Common myeloid progenitor, CD34-positive (primary cell): ENCODE results near the gene BABAM1.

Source experiments
- CTCF ChIA-PET: fragments of 350-600 bp; sonication (Branson Sonifier 250); formaldehyde crosslinking; loops from one replicate; lab custom pipeline; 2021; ENCODE audit warnings: antibody characterized with exemption; lab: Charles Lee
- POLR2A ChIA-PET: fragments of 350-600 bp; sonication (Branson Sonifier 250); formaldehyde crosslinking; loops from one replicate; lab custom pipeline; 2021; ENCODE audit warnings: antibody characterized with exemption; lab: Charles Lee
- DNase-seq, 3 donors: peaks; one replicate each; pipeline versions ENCODE4 v3.0.0 to v3.0.0-alpha.2; 2013
- H3K27ac ChIP-seq, 2 experiments: 1 replicate in 1 of 2; 2 replicates in 1 of 2; pipeline ENCODE4 v1.7.0; 2013; ENCODE audit warnings: inconsistent platforms in 2 of 2, low read length in 2 of 2, mild to moderate bottlenecking in 2 of 2, low read depth in 1 of 2, moderate library complexity in 1 of 2; ENCODE audit not compliant: severe bottlenecking in 2 of 2, insufficient read depth in 1 of 2, poor library complexity in 1 of 2
- H3K27me3 ChIP-seq, 5 experiments: replicated peaks in 2 of 5; 1 replicate in 3 of 5; 2 replicates in 2 of 5; pipeline versions ENCODE4 v1.6.1 to v1.7.0; 2013; ENCODE audit warnings: low read length in 4 of 5, mild to moderate bottlenecking in 2 of 5, moderate library complexity in 2 of 5, inconsistent platforms in 1 of 5; ENCODE audit not compliant: insufficient read depth in 5 of 5, control insufficient read depth in 4 of 5
- H3K36me3 ChIP-seq, 4 experiments: 1 replicate in 2 of 4; 2 replicates in 2 of 4; pipeline versions ENCODE4 v1.6.1 to v1.7.0; 2013; ENCODE audit warnings: low read length in 3 of 4, control low read depth in 1 of 4, mild to moderate bottlenecking in 1 of 4; ENCODE audit not compliant: control insufficient read depth in 4 of 4, insufficient read depth in 4 of 4
- H3K4me1 ChIP-seq, 4 experiments: 1 replicate in 3 of 4; 2 replicates in 1 of 4; pipeline versions ENCODE4 v1.6.1 to v1.7.1; 2013; ENCODE audit warnings: low read length in 3 of 4, mild to moderate bottlenecking in 3 of 4, control low read depth in 1 of 4, inconsistent platforms in 1 of 4, moderate library complexity in 1 of 4; ENCODE audit not compliant: control insufficient read depth in 4 of 4, insufficient read depth in 4 of 4; ENCODE audit errors: control extremely low read depth in 1 of 4
- H3K4me3 ChIP-seq, 7 experiments: 1 replicate in 4 of 7; 2 replicates in 3 of 7; pipeline versions ENCODE4 v1.5.1 to v1.7.0; 2013; ENCODE audit warnings: mild to moderate bottlenecking in 7 of 7, low read length in 6 of 7, moderate library complexity in 6 of 7, inconsistent platforms in 2 of 7, low read depth in 2 of 7, control low read depth in 1 of 7; ENCODE audit not compliant: insufficient read depth in 4 of 7, control insufficient read depth in 1 of 7; ENCODE audit errors: extremely low read depth in 1 of 7
- H3K9me3 ChIP-seq, 5 experiments: 1 replicate in 4 of 5; 2 replicates in 1 of 5; pipeline versions ENCODE4 v1.6.1 to v1.7.1; 2013; ENCODE audit warnings: low read length in 4 of 5, mild to moderate bottlenecking in 2 of 5, inconsistent platforms in 1 of 5, low read depth in 1 of 5, moderate library complexity in 1 of 5; ENCODE audit not compliant: control insufficient read depth in 4 of 5, insufficient read depth in 2 of 5; ENCODE audit errors: control extremely low read depth in 1 of 5
- WGBS: methylation state at CpG from one replicate; pipeline ENCODE4 v1.1.5; 2013; ENCODE audit not compliant: insufficient coverage; 5-methylcytosine and 5-hydroxymethylcytosine counted together

Gene BABAM1

GRCh38 chr19:17305517-17306284 lies 38.5 kb downstream of the BABAM1 start, which contains the start of gene MRPL34:
Gene MRPL34 (plus strand): TSS chr19:17305872. CDS start chr19:17305893, 21 bp downstream.
- ChIA-PET CTCF (interaction anchor here (0.7 to 1.4 kb wide), 6 partner anchors 10 to 126 kb away, joined by 3 to 9 read pairs (median 3); no protein-coding TSS in a partner anchor), POLR2A (interaction anchor here (0.7 to 1.6 kb wide), 3 partner anchors 11 to 18 kb away, joined by 3 to 5 read pairs (median 3); no protein-coding TSS in a partner anchor)
- 0% methylated on average over 53 of the region's 55 CpGs for WGBS

GRCh38 chr19:17306285-17306714 lies 39.1 kb downstream of the BABAM1 start:
- 7% methylated on average over 25 of the region's 28 CpGs for WGBS
- Histone ChIP-seq H3K4me3 (peak overlapping the region; percentile 66 to 98 (median 86)), H3K27me3 (no peaks in the 10 kb centered on the region), H3K4me1 (peaks cover 13 to 51% (median 45%) of the 10 kb centered on the region in 4 experiments), H3K36me3 (peaks cover 0 to 7% (median 1%) of the 10 kb centered on the region in 4 experiments), H3K27ac (peak overlapping the region; percentile 70 to 81), H3K9me3 (no peaks in the 10 kb centered on the region)
- POLR2A ChIA-PET = interaction anchor here (1.0 kb wide), 1 partner anchor 18 kb away, joined by 5 read pairs; no protein-coding TSS in a partner anchor
- CTCF ChIA-PET = interaction anchor here (0.9 to 1.8 kb wide), 4 partner anchors 12 to 41 kb away, joined by 3 to 8 read pairs (median 4); no protein-coding TSS in a partner anchor
- no peak for DNase-seq

More at GRCh38 chr19:17305517-17306284, 38.5 kb downstream of the BABAM1 start, which contains the start of gene MRPL34:
- Histone ChIP-seq H3K36me3 (peaks cover 0 to 13% (median 4%) of the 10 kb centered on the region in 4 experiments), H3K4me3 (peak within 1 kb of the TSS; percentile 66 to 98 (median 86)), H3K4me1 (peaks cover 12 to 50% (median 44%) of the 10 kb centered on the region in 4 experiments), H3K9me3 (no peaks in the 10 kb centered on the region), H3K27me3 (no peaks in the 10 kb centered on the region), H3K27ac (peak within 1 kb of the TSS; percentile 70 to 81)
- peak; percentile 100 for DNase-seq

GRCh38 chr19:17307876-17308377 lies 40.7 kb downstream of the BABAM1 start:
- WGBS = 97% methylated on average over 7 of the region's 8 CpGs
- H3K4me3 ChIP-seq = no peak overlapping the region
- ChIA-PET POLR2A (no interaction called here), CTCF (interaction anchor here (0.7 to 1.8 kb wide), 4 partner anchors 15 to 40 kb away, joined by 3 to 8 read pairs (median 4); no protein-coding TSS in a partner anchor)
- H3K9me3 ChIP-seq = no peaks in the 10 kb centered on the region
- DNase-seq = no peak
- H3K36me3 ChIP-seq = peaks cover 0 to 15% (median 8%) of the 10 kb centered on the region in 4 experiments
- H3K4me1 ChIP-seq = peaks cover 13 to 41% (median 34%) of the 10 kb centered on the region in 4 experiments
- no peaks in the 10 kb centered on the region for H3K27me3 ChIP-seq
- H3K27ac ChIP-seq = no peak overlapping the region

GRCh38 chr19:17309198-17309964 lies 42.1 kb downstream of the BABAM1 start, which contains the start of gene DDA1:
Gene DDA1 (plus strand): TSS chr19:17309563. CDS start chr19:17309655, 92 bp downstream.
- H3K4me1 ChIP-seq = peaks cover 8 to 32% (median 27%) of the 10 kb centered on the region in 4 experiments
- ChIA-PET POLR2A (interaction anchor here (1.8 kb wide), 1 partner anchor 18 kb away, joined by 6 read pairs; no protein-coding TSS in a partner anchor), CTCF (interaction anchor here (0.9 to 1.3 kb wide), 4 partner anchors 13 to 26 kb away, joined by 3 to 6 read pairs (median 4); partner anchors contain the start of gene ANO8)
- DNase-seq = peak; percentile 100
- H3K9me3 ChIP-seq = no peaks in the 10 kb centered on the region
- peak within 1 kb of the TSS; percentile 83 to 93 for H3K27ac ChIP-seq
- H3K4me3 ChIP-seq = peak within 1 kb of the TSS; percentile 70 to 96 (median 85)
- H3K27me3 ChIP-seq = no peaks in the 10 kb centered on the region
- peaks cover 0 to 28% (median 17%) of the 10 kb centered on the region in 4 experiments for H3K36me3 ChIP-seq
- 0% methylated on average over 37 of the region's 46 CpGs for WGBS

GRCh38 chr19:17309965-17310461 lies 42.8 kb downstream of the BABAM1 start:
- Histone ChIP-seq H3K4me3 (peak overlapping the region; percentile 70 to 96 (median 85)), H3K27ac (peak overlapping the region; percentile 83 to 93), H3K36me3 (peaks cover 0 to 33% (median 22%) of the 10 kb centered on the region in 4 experiments), H3K27me3 (no peaks in the 10 kb centered on the region), H3K4me1 (peaks cover 8 to 26% (median 22%) of the 10 kb centered on the region in 4 experiments), H3K9me3 (no peaks in the 10 kb centered on the region)
- WGBS = 7% methylated on average over 20 of the region's 23 CpGs
- POLR2A ChIA-PET = interaction anchor here (0.6 to 1.8 kb wide), 2 partner anchors 13 to 17 kb away, joined by 4 to 6 read pairs; no protein-coding TSS in a partner anchor
- peak in 1 of 3 donors; percentile 44 for DNase-seq
- CTCF ChIA-PET = interaction anchor here (1.3 kb wide), 1 partner anchor 17 kb away, joined by 6 read pairs; no protein-coding TSS in a partner anchor
